Measurements from ENCODE around the gene NR1H3.

- TF ChIP-seq CTCF (conservative IDR thresholded peaks at IDR 0.05) (no peak), ZFX (IDR thresholded peaks at IDR 0.05) (no peak)
These were observed 649 bp upstream of the NR1H3 start for GRCh38 chr11:47257177-47257516.

Measured in C4-2B (cell line).